IMR-90 (cell line): ENCODE results near the gene TIGD3. TPM values are rescaled to one million over a fixed set of nuclear protein-coding genes. Genes with fewer than 3 reads are reported as not detected.

Experiments used
- ATAC-seq: fragments of 200-7000 bp; cut with Tn5 transposase; 2 replicates; pipeline ENCODE4 v1.9.1; 2020; ENCODE audit warnings: low read depth, mild to moderate bottlenecking, moderate library complexity
- BruUV-seq: library from RNA; stranded (reverse); fragments of 400-500 nt; replicated peaks from 2 replicates; lab custom pipeline; 2021; lab: Mats Ljungman, UMichigan
- CTCF ChIA-PET: fragments of 300-600 bp; formaldehyde crosslinking; extraction: SDS; loops from one replicate; lab custom pipeline; 2021; ENCODE audit warnings: antibody characterized with exemption; lab: Yijun Ruan, JAX
- POLR2A ChIA-PET: fragments of 300-600 bp; sonication (Branson Sonifier 250); formaldehyde crosslinking; loops from one replicate; lab custom pipeline; 2022; ENCODE audit warnings: antibody characterized with exemption; ENCODE audit not compliant: unreplicated experiment; lab: Charles Lee
- DNase-seq: peaks from one replicate; pipeline ENCODE4 v3.0.0; 2013
- H2AFZ ChIP-seq: replicated peaks from 2 replicates; pipeline ENCODE3; 2013; ENCODE audit warnings: low read length, mild to moderate bottlenecking; ENCODE audit not compliant: poor library complexity
- H2AK5ac ChIP-seq: 2 replicates; pipeline ENCODE4 v1.6.1; 2013; ENCODE audit warnings: low read depth, low read length, inconsistent platforms
- H2AK9ac ChIP-seq: replicated peaks from 2 replicates; pipeline ENCODE3; 2013; ENCODE audit warnings: mild to moderate bottlenecking, low read depth, low read length, moderate library complexity; ENCODE audit not compliant: poor library complexity
- H2BK120ac ChIP-seq: 2 replicates; pipeline ENCODE4 v1.6.1; 2013; ENCODE audit warnings: low read depth, low read length, inconsistent platforms
- H2BK15ac ChIP-seq: 3 replicates; pipeline ENCODE4 v1.6.1; 2013; ENCODE audit warnings: low read depth, low read length, inconsistent platforms
- H2BK20ac ChIP-seq: 2 replicates; pipeline ENCODE4 v1.6.1; 2013; ENCODE audit warnings: low read depth, mild to moderate bottlenecking, inconsistent platforms, low read length, moderate library complexity
- H2BK5ac ChIP-seq: 2 replicates; pipeline ENCODE4 v1.6.1; 2013; ENCODE audit warnings: mild to moderate bottlenecking, low read depth, low read length, inconsistent platforms; ENCODE audit not compliant: poor library complexity, severe bottlenecking
- H3K14ac ChIP-seq: replicated peaks from 2 replicates; pipeline ENCODE4 v1.6.1; 2013; ENCODE audit warnings: low read depth, low read length, inconsistent platforms
- H3K18ac ChIP-seq: 2 replicates; pipeline ENCODE4 v1.6.1; 2013; ENCODE audit warnings: low read depth, low read length, control low read depth
- H3K23ac ChIP-seq: 2 replicates; pipeline ENCODE4 v1.6.1; 2013; ENCODE audit warnings: low read depth, low read length, inconsistent platforms
- H3K27ac ChIP-seq: 2 replicates; pipeline ENCODE4 v1.5.1; 2013; ENCODE audit warnings: mild to moderate bottlenecking, control low read depth, low read length; ENCODE audit not compliant: insufficient read depth
- H3K27me3 ChIP-seq: 2 replicates; pipeline ENCODE4 v1.6.1; 2013; ENCODE audit warnings: low read length; ENCODE audit not compliant: control insufficient read depth, insufficient read depth
- H3K36me3 ChIP-seq: 2 replicates; pipeline ENCODE4 v1.6.1; 2013; ENCODE audit warnings: low read length, mixed read lengths; ENCODE audit not compliant: control insufficient read depth, insufficient read depth
- H3K4ac ChIP-seq: 2 replicates; pipeline ENCODE4 v1.6.1; 2013; ENCODE audit warnings: low read depth, low read length, inconsistent platforms
- H3K4me1 ChIP-seq: 2 replicates; pipeline ENCODE4 v1.6.1; 2013; ENCODE audit warnings: low read length, mixed read lengths; ENCODE audit not compliant: control insufficient read depth, insufficient read depth
- H3K4me2 ChIP-seq: 2 replicates; pipeline ENCODE4 v1.6.1; 2013; ENCODE audit warnings: low read depth, mild to moderate bottlenecking, control low read depth, low read length, moderate library complexity
- H3K4me3 ChIP-seq: 2 replicates; pipeline ENCODE4 v1.5.1; 2013; ENCODE audit warnings: low read depth, mild to moderate bottlenecking, control low read depth, low read length, moderate library complexity; ENCODE audit not compliant: insufficient read depth
- H3K56ac ChIP-seq: 2 replicates; pipeline ENCODE4 v1.6.1; 2013; ENCODE audit warnings: low read length, inconsistent platforms; ENCODE audit not compliant: insufficient read depth; ENCODE audit errors: extremely low read depth
- H3K79me1 ChIP-seq, 2 experiments: 2 replicates each; pipeline ENCODE4 v1.6.1; 2013; ENCODE audit warnings: low read length in 2 of 2, inconsistent platforms in 1 of 2, low read depth in 1 of 2
- H3K9ac ChIP-seq: 2 replicates; pipeline ENCODE4 v1.6.1; 2013; ENCODE audit warnings: low read depth, low read length, control low read depth
- H3K9me1 ChIP-seq: 2 replicates; pipeline ENCODE4 v1.6.1; 2013; ENCODE audit warnings: low read length, inconsistent platforms; ENCODE audit not compliant: insufficient read depth
- H3K9me3 ChIP-seq: 2 replicates; pipeline ENCODE4 v1.6.1; 2013; ENCODE audit warnings: low read length; ENCODE audit not compliant: control insufficient read depth, insufficient read depth
- H4K20me1 ChIP-seq: 2 replicates; pipeline ENCODE4 v1.6.1; 2013; ENCODE audit warnings: low read length, inconsistent platforms; ENCODE audit not compliant: insufficient read depth
- H4K5ac ChIP-seq: 2 replicates; pipeline ENCODE4 v1.6.1; 2013; ENCODE audit warnings: mild to moderate bottlenecking, low read depth, low read length, control low read depth
- H4K8ac ChIP-seq, 2 experiments: 2 replicates each; pipeline ENCODE4 v1.6.1; 2013; ENCODE audit warnings: low read depth in 2 of 2, low read length in 2 of 2, control low read depth in 1 of 2, inconsistent platforms in 1 of 2
- H4K91ac ChIP-seq: 2 replicates; pipeline ENCODE4 v1.6.1; 2013; ENCODE audit warnings: low read depth, low read length, inconsistent platforms; ENCODE audit not compliant: insufficient read depth
- RCOR1 ChIP-seq: IDR thresholded peaks from 2 replicates; pipeline ENCODE4 v1.6.1; 2012; ENCODE audit warnings: mild to moderate bottlenecking, low read length, improper control_type of control experiment; ENCODE audit not compliant: insufficient replicate concordance
- WGBS, 2 experiments: methylation state at CpG; one replicate each; pipeline versions ENCODE4 v1.1.5 to v1.1.7; 2013; ENCODE audit warnings: missing lambda C conversion rate in 2 of 2; ENCODE audit not compliant: insufficient read length in 1 of 2; ENCODE audit errors: extremely low coverage in 2 of 2; 5-methylcytosine and 5-hydroxymethylcytosine counted together
- dilution Hi-C: fragments of 300-500 bp; cut with HindIII; formaldehyde crosslinking; loops from one replicate; pipeline ENCODE4 v1.14.3; 2018; ENCODE audit warnings: low sequenced_read_pairs; ENCODE audit not compliant: unreplicated experiment
- in situ Hi-C: fragments of 300-500 bp; cut with MboI; formaldehyde crosslinking; loops from 3 replicates; pipeline ENCODE4 v1.14.3; 2019; ENCODE audit warnings: low sequenced_read_pairs, inconsistent platforms, mixed read lengths
- intact Hi-C: fragments of 100-400 bp; cut with micrococcal nuclease; formaldehyde crosslinking; loops from 2 replicates; pipeline ENCODE4 v1.10.0; 2022
- polyA plus RNA-seq, 3 experiments: library from polyadenylated mRNA; depleted of rRNA; stranded (reverse); fragments of >200 nt; gene quantifications; 2 replicates each; pipeline ENCODE4 v1.2.3, GENCODE V29; 2012; ENCODE audit warnings: low replicate concordance in 1 of 3
- total RNA-seq: library from RNA; depleted of rRNA; stranded (reverse); fragments of >200 nt; gene quantifications from 2 replicates; pipeline ENCODE4 v1.2.3, GENCODE V29; 2012

TIGD3 gene
- total and polyA plus RNA-seq, 2 of the 4 experiments (the other 2 are of a cell fraction) = 0.12 TPM; not detected in 1

- H3K27ac ChIP-seq = no peak overlapping the region
These were observed 25.1 kb upstream of the TIGD3 start for GRCh38 chr11:65329478-65329877.

More at GRCh38 chr11:65329478-65329877, 25.1 kb upstream of the TIGD3 start:
- intact Hi-C loops (no loop called here), in situ Hi-C loops (no loop called here), dilution Hi-C loops (no loop called here)
- Histone ChIP-seq H3K23ac (peak overlapping the region; percentile 23; the same call in 1 of the 2 replicates), H3K14ac (0 out of 2 replicates have a peak overlapping the region, but pooled peaks have one; percentile 25), H4K20me1 (peaks cover 9% of the 10 kb centered on the region), H4K5ac (no peak overlapping the region), H2BK120ac (peak overlapping the region; percentile 11; the same call in 1 of the 2 replicates), H3K4me2 (no peak overlapping the region), H2AK9ac (no peak overlapping the region), H2BK5ac (no peak overlapping the region), H2BK20ac (no peak overlapping the region; the same call in 1 of the 2 replicates), H2AK5ac (no peak overlapping the region), H3K9me1 (no peaks in the 10 kb centered on the region; the same call in 1 of the 2 replicates), H3K4me3 (no peak overlapping the region), H3K27me3 (no peaks in the 10 kb centered on the region), H4K8ac (peak overlapping the region in 1 of 2 experiments; percentile 58; a peak in 1 of 4 replicates), H3K36me3 (no peaks in the 10 kb centered on the region), H2BK15ac (no peak overlapping the region), H3K4ac (no peak overlapping the region), H4K91ac (no peak overlapping the region), H3K4me1 (no peaks in the 10 kb centered on the region), H3K56ac (no peak overlapping the region), H3K18ac (peak overlapping the region; percentile 14; the same call in 1 of the 2 replicates), H3K79me1 (peaks cover 0 to 12% of the 10 kb centered on the region in 2 experiments), H3K9me3 (no peaks in the 10 kb centered on the region), H3K9ac (no peak overlapping the region; the same call in 1 of the 2 replicates), H2AFZ (no peak overlapping the region)
- POLR2A ChIA-PET = interaction anchor here (0.8 to 1.3 kb wide), 3 partner anchors 37 to 55 kb away, joined by 3 to 4 read pairs (median 4); no protein-coding TSS in a partner anchor
- TF ChIP-seq RCOR1 = no peak
- DNase-seq (no peak), ATAC-seq (no peak)
- CTCF ChIA-PET = interaction anchor here (0.6 to 6.3 kb wide), 15 partner anchors 9 to 125 kb away, joined by 3 to 74 read pairs (median 3); partner anchors contain the start of gene CDC42EP2
- WGBS, 2 experiments = no CpG with 5 or more reads among the region's 2 CpGs
- BruUV-seq = no TSS peak
